Measurements from ENCODE around the gene IGF2. TPM values are rescaled to one million over a fixed set of nuclear protein-coding genes. Genes with fewer than 3 reads are reported as not detected.

IGF2 gene
- total RNA-seq, 1 experiment from 2014 or later, result 5.0 TPM

- H3K79me2 ChIP-seq (ENCODE audit: low read length), result no peaks in the 10 kb centered on the region
- ChIA-PET POLR2A (ENCODE audit: unreplicated experiment) (no interaction called here), CTCF (no interaction called here)
- H3K9me3 ChIP-seq (ENCODE audit: low read length), result no peaks in the 10 kb centered on the region
- TF ChIP-seq EZH2 (IDR thresholded peaks at IDR 0.05; ENCODE audit: low read length, unreplicated experiment) (no peak), EZH2phosphoT487 (IDR thresholded peaks at IDR 0.05; ENCODE audit: borderline replicate concordance, low read length) (no peak), CTCF (conservative IDR thresholded peaks at IDR 0.05; ENCODE audit: low read depth, low read length) (no peak)
- peaks cover 6% of the 10 kb centered on the region; the same call in 1 of the 2 replicates for H3K4me1 ChIP-seq (ENCODE audit: insufficient read depth, low read length)
- H3K9ac ChIP-seq (ENCODE audit: low read length), result no peak overlapping the region
- no TSS peak for BruUV-seq (replicated peaks)
- H3F3A ChIP-seq (ENCODE audit: low read length, unreplicated experiment), result no peaks in the 10 kb centered on the region
- no peak overlapping the region for H3K4me2 ChIP-seq (ENCODE audit: low read length)
- no peaks in the 10 kb centered on the region for H3K9me2 ChIP-seq (replicated peaks; ENCODE audit: low read length)
- ATAC-seq (no peak), DNase-seq (no peak)
- peaks cover 25% of the 10 kb centered on the region for H3K27me3 ChIP-seq (ENCODE audit: low read length)
- no peaks in the 10 kb centered on the region for H3K36me3 ChIP-seq (ENCODE audit: low read depth, low read length)
- no peak overlapping the region for H3K27ac ChIP-seq (ENCODE audit: low read length)
- H3K4me3 ChIP-seq (ENCODE audit: low read length), result no peak overlapping the region
- H4K20me1 ChIP-seq (ENCODE audit: low read length), result no peaks in the 10 kb centered on the region
- intact Hi-C loops (cut with micrococcal nuclease), result no loop called here
- no peak overlapping the region for H2AFZ ChIP-seq (ENCODE audit: low read length)
Observed at GRCh38 chr11:2136209-2136951, 2.8 kb downstream of the IGF2 start.

GRCh38 chr11:2135648-2136201 lies 3.5 kb downstream of the IGF2 start:
- H3K9ac ChIP-seq (ENCODE audit: low read length), result no peak overlapping the region
- H4K20me1 ChIP-seq (ENCODE audit: low read length), result no peaks in the 10 kb centered on the region
- DNase-seq, result no peak
- ChIA-PET CTCF (no interaction called here), POLR2A (ENCODE audit: unreplicated experiment) (no interaction called here)
- no TSS peak for BruUV-seq (replicated peaks)
- no peak overlapping the region for H3K4me2 ChIP-seq (ENCODE audit: low read length)
- H3K9me2 ChIP-seq (replicated peaks; ENCODE audit: low read length), result no peaks in the 10 kb centered on the region
- peaks cover 19% of the 10 kb centered on the region for H3K27me3 ChIP-seq (ENCODE audit: low read length)
- no peak overlapping the region for H3K27ac ChIP-seq (ENCODE audit: low read length)
- H3K79me2 ChIP-seq (ENCODE audit: low read length), result no peaks in the 10 kb centered on the region
- ATAC-seq, result no peak
- no peak overlapping the region for H3K4me3 ChIP-seq (ENCODE audit: low read length)
- H3K4me1 ChIP-seq (ENCODE audit: insufficient read depth, low read length), result peaks cover 6% of the 10 kb centered on the region; the same call in 1 of the 2 replicates
- H3F3A ChIP-seq (ENCODE audit: low read length, unreplicated experiment), result no peaks in the 10 kb centered on the region
- no peaks in the 10 kb centered on the region for H3K36me3 ChIP-seq (ENCODE audit: low read depth, low read length)
- H2AFZ ChIP-seq (ENCODE audit: low read length), result no peak overlapping the region
- H3K9me3 ChIP-seq (ENCODE audit: low read length), result no peaks in the 10 kb centered on the region
- TF ChIP-seq EZH2 (IDR thresholded peaks at IDR 0.05; ENCODE audit: low read length, unreplicated experiment), result no peak
- TF ChIP-seq EZH2phosphoT487 (IDR thresholded peaks at IDR 0.05; ENCODE audit: borderline replicate concordance, low read length), result no peak
- TF ChIP-seq CTCF (conservative IDR thresholded peaks at IDR 0.05; ENCODE audit: low read depth, low read length), result no peak
- intact Hi-C loops (cut with micrococcal nuclease), result no loop called here

GRCh38 chr11:2135018-2135569 lies 4.1 kb downstream of the IGF2 start:
- TF ChIP-seq CTCF (conservative IDR thresholded peaks at IDR 0.05; ENCODE audit: low read depth, low read length) (no peak), EZH2phosphoT487 (IDR thresholded peaks at IDR 0.05; ENCODE audit: borderline replicate concordance, low read length) (no peak), EZH2 (IDR thresholded peaks at IDR 0.05; ENCODE audit: low read length, unreplicated experiment) (no peak)
- DNase-seq, result no peak
- Histone ChIP-seq H3K36me3 (ENCODE audit: low read depth, low read length) (no peaks in the 10 kb centered on the region), H3K9me2 (replicated peaks; ENCODE audit: low read length) (no peaks in the 10 kb centered on the region), H4K20me1 (ENCODE audit: low read length) (no peaks in the 10 kb centered on the region), H2AFZ (ENCODE audit: low read length) (no peak overlapping the region), H3K79me2 (ENCODE audit: low read length) (no peaks in the 10 kb centered on the region), H3K4me3 (ENCODE audit: low read length) (no peak overlapping the region), H3K4me2 (ENCODE audit: low read length) (no peak overlapping the region), H3K4me1 (ENCODE audit: insufficient read depth, low read length) (peaks cover 6% of the 10 kb centered on the region; the same call in 1 of the 2 replicates), H3K9me3 (ENCODE audit: low read length) (no peaks in the 10 kb centered on the region), H3K9ac (ENCODE audit: low read length) (no peak overlapping the region), H3F3A (ENCODE audit: low read length, unreplicated experiment) (no peaks in the 10 kb centered on the region), H3K27me3 (ENCODE audit: low read length) (peaks cover 17% of the 10 kb centered on the region), H3K27ac (ENCODE audit: low read length) (no peak overlapping the region)
- CTCF ChIA-PET, result no interaction called here
- ATAC-seq, result no peak
- BruUV-seq (replicated peaks), result no TSS peak
- POLR2A ChIA-PET (ENCODE audit: unreplicated experiment), result no interaction called here
- intact Hi-C loops (cut with micrococcal nuclease), result no loop called here

Data from PC-3 (cell line).